HG03520 (cell line): ENCODE data around the gene TMEM88.

ENCODE experiments used
- ATAC-seq: cut with Tn5 transposase; IDR thresholded peaks from one replicate; pipeline ENCODE4 v1.9.1; 2021; ENCODE audit warnings: mild to moderate bottlenecking, moderate library complexity; ENCODE audit not compliant: unreplicated experiment

TMEM88 gene

GRCh38 chr17:7884581-7885366, 29.9 kb downstream of the TMEM88 start:
- no peak for ATAC-seq

GRCh38 chr17:7885367-7886226, 30.7 kb downstream of the TMEM88 start:
- no peak for ATAC-seq

DNA sequence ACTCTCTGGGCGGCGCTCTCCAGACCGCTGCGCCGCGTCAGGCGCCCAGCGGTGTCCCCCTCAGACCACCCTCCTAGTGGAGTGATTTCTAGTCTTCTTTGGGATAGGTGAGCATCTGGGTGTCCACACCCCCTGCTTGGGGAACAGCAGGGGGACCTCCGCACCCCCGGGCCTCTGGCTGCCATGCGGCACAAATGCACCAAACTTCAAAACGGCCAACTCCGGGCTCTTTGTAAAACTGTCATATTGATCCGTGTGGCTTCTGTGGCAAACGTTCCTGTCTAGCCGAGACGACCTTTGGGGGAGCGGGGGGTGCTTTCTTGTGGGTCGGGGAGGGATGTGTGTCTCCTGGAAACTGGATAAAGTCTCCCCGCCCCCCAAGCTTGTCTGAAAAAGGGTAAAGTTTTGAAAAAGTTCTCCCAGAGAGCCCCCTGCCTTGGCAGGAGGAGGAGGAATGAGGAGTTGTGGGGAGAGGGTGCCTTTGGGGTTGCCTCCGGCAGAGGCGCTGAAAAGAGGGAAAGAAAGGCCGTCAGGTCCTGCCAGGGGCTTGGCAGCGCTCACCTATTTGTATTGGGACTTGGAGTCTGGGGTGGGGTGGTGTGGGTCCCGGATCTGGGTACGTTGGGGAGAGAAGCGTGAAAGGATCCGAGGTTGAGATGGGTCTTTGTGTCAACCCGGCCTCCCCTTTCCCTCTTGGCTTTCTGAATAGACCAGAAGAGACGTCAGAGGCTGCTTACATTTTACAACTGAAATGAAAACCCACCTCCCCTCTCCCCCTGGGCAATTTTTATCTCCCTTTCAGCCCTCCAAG, 31.6 kb downstream of the TMEM88 start:
- ATAC-seq = no peak

- ATAC-seq = no peak
Measured at GRCh38 chr17:7887038-7887481, 32.2 kb downstream of the TMEM88 start.

DNA sequence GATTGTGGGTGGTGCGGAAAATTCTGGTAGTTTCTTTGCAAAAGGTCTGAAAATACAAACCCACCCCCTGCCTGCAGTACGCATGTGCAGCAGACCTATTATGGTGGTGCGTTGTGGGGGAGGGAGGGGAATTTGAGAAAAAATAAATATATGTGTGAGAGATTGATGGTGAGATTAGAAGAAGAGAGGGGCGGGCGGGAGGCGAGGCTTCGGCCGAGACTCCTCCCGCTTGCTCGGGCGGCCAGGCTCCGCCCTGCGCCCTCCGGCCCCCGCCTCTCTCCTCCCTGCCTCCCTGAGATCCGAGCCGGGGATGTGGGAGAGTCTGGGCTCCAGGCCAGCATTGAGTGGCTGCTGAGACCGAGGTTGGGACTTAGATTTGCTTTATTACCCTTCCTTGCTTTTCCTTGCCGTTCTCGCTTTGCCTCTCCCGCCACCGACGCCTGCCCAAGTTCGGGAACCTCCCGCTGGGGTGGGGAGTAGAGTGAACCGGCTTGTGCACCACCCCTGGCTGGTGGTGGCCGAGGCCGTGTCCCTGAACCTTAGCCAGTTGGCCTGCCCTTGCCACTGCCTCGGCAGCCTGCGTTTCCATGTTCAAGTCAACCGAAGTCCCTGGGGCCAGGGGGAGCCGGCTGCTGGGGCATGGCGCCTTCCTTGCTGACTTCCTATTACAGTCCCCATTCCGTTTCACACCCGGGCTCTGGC, 32.8 kb downstream of the TMEM88 start:
- ATAC-seq = no peak

DNA sequence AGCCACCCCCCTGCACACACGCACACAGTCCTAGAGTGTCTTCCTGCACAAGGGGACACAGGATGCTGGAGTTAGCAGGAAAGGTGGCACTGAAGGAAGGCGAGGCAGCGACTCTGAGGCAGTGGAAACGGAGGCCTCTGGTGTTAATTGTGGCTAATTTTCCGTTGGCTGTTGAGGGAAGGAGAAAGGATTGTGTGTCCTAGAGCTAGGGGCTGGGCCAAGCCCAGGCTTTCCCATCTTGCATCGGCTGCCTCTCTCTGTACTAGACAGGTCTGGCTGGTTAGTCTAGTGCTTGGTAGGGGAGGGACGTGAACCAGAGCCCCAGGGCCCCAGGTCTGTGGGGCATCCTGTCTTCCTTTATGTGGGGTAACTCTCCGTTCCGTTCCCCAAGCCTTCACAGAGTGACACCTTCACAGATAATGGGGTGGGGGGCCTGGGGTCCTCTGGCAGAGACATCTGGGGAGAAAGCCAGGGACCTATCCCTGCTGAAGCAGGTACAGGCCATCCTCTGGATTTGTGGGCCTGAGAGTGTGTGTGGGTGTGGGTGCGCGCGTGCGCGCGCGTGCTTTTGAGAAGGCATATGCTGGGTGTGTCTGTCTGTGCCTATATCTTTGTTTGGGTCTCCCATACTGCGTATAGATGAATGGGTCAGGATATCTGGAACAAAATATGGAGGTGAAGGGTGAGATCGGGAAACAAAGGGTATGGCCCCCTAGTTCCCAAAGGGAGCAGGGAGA, 33.5 kb downstream of the TMEM88 start, which contains the start of gene CHD3:
Gene CHD3, plus strand, starts transcription at position 606 of the 737 bp plus-strand sequence. CDS start 212 bp downstream, outside the sequence.
- no peak for ATAC-seq

DNA sequence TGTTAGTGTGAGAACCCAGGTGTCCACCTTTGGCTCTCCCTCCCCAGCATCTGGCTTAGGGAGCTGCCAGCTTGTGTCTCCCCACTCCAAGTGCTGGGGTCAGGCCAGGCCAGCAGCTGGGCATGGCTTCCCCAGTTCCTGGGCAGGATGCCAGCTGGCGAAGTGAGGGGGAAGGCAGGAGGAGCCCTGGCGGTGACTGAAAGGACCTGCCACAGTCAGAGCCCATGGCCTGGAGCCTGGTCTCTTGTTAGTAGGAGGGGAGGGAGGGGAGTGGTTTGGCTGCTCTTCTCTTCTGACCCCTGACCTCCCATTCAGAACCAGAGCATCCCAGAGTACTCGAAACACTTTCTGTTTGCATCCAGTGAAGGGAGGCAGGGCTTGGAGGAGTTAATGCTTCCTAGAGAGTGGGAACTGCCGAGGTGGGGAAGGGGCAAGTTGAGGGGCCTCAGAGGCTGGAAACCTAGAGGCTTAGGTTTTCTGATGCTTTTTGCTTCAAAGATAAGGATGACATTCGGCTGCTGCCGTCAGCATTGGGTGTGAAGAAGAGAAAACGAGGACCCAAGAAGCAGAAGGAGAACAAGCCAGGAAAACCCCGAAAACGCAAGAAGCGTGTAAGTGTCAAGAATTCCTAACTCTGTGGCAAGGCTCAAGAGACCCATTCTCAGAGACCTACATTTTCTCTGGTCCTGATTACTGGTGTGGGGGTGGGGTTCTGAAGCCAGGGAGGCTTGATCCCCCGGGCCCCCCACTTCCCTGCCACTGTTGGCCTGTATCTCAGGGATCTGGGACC, 34.5 kb downstream of the TMEM88 start:
- no peak for ATAC-seq

DNA sequence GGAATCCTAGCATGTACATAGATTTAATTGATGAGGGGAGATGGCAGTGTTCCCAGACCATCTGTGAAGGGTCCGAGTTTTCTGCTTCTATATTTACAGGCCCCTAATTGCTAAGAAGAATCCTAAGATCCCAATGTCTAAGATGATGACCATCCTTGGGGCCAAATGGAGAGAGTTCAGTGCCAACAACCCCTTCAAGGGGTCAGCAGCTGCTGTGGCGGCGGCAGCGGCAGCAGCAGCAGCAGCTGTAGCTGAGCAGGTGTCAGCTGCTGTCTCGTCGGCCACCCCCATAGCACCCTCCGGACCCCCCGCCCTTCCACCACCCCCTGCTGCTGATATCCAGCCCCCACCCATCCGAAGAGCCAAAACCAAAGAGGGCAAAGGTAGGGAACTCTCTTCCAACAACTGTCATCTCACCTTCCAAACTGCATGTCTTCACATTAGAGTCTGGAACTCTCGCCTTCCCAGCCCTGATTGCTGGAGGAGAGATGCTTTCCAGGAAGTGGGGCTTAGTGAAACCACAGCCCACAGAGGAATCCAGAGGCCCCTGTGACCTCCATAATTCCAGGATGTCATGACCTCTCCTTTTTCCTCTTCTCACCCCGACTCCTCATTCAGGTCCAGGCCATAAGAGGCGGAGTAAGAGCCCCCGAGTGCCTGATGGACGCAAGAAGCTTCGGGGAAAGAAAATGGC, 38.5 kb downstream of the TMEM88 start:
- no peak for ATAC-seq

GRCh38 chr17:7894226-7894625, 39.4 kb downstream of the TMEM88 start:
- no peak for ATAC-seq

DNA sequence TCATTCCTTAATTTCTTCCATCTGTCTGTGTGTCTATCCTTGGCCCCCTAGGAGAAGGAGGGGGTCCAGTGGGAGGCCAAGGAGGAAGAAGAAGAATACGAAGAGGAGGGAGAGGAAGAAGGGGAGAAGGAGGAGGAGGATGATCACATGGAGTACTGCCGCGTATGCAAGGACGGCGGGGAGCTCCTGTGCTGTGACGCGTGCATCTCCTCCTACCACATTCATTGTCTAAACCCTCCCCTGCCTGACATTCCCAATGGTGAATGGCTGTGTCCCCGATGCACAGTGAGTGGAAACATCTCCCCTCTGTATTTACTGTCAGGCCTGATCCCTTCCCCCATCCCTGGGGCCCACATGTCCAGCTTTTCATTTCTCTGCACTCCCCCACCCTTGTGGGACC, 40.0 kb downstream of the TMEM88 start:
- no peak for ATAC-seq

- no peak for ATAC-seq
Measured at GRCh38 chr17:7897090-7897489, 42.2 kb downstream of the TMEM88 start.

- ATAC-seq = no peak
Measured at GRCh38 chr17:7897773-7898172, 42.9 kb downstream of the TMEM88 start.

DNA sequence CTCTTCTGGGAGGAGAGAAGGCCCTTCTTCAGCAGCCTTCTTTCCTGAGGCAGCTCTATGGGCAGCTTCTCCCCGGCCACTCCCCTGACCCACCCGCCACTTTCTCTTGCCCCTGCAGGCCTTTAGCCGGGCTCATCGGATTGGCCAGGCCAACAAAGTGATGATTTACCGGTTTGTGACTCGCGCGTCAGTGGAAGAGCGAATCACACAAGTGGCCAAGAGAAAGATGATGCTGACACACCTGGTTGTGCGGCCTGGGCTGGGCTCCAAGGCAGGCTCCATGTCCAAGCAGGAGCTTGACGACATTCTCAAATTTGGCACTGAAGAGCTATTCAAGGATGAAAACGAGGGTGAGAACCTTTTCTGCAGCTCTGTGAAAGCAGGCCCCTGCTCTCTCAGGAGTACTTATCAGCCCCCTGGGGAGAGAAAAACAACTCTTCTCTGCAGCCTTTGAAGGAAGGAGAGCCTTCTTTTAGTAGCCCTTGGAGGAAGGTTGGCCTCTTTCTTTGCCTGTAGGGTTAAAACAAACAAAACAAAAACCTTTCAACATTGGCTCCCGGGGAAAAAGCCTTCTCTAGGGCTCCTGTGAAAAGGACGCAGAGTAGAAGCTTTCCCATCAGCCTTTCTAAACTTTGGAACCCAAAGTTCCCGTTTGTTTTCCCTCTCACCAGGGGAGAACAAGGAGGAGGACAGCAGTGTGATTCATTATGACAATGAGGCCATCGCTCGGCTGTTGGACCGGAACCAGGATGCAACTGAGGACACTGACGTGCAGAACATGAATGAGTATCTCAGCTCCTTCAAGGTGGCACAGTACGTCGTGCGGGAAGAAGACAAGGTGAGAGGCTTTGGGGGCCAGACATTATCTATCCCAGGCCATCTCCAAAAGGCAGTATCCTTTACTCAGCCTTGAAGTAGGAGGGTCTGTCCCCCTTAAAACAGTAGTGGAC, 48.6 kb downstream of the TMEM88 start:
- no peak for ATAC-seq
